ES-I3 (cell line): ENCODE results near the gene NRXN3.

ENCODE experiments used
- H3K36me3 ChIP-seq: 2 replicates; pipeline ENCODE4 v1.6.1; 2013; ENCODE audit warnings: mild to moderate bottlenecking, low read length, control low read depth, moderate library complexity; ENCODE audit not compliant: insufficient read depth
- H3K4me1 ChIP-seq: 2 replicates; pipeline ENCODE4 v1.6.1; 2013; ENCODE audit warnings: mild to moderate bottlenecking, control low read depth, low read length; ENCODE audit not compliant: insufficient read depth
- H3K9ac ChIP-seq: 2 replicates; pipeline ENCODE4 v1.6.1; 2013; ENCODE audit warnings: low read depth, mild to moderate bottlenecking, low read length, moderate library complexity
- H3K9me3 ChIP-seq: 2 replicates; pipeline ENCODE4 v1.6.1; 2013; ENCODE audit warnings: mild to moderate bottlenecking, low read length, moderate library complexity; ENCODE audit not compliant: control insufficient read depth, insufficient read depth

NRXN3 gene

GRCh38 chr14:79613625-79614024, 1443.5 kb downstream of the NRXN3 start:
- H3K36me3 ChIP-seq = no peaks in the 10 kb centered on the region
- no peaks in the 10 kb centered on the region for H3K9me3 ChIP-seq
- H3K9ac ChIP-seq = no peak overlapping the region
- no peaks in the 10 kb centered on the region for H3K4me1 ChIP-seq

- no peaks in the 10 kb centered on the region for H3K36me3 ChIP-seq
- H3K9ac ChIP-seq = no peak overlapping the region
- no peaks in the 10 kb centered on the region for H3K9me3 ChIP-seq
- H3K4me1 ChIP-seq = no peaks in the 10 kb centered on the region
These were observed 1444.3 kb downstream of the NRXN3 start for GRCh38 chr14:79614448-79614847.

GRCh38 chr14:79627058-79627457, 1456.9 kb downstream of the NRXN3 start:
- Histone ChIP-seq H3K36me3 (no peaks in the 10 kb centered on the region), H3K9me3 (no peaks in the 10 kb centered on the region), H3K9ac (no peak overlapping the region), H3K4me1 (no peaks in the 10 kb centered on the region)

- no peaks in the 10 kb centered on the region for H3K9me3 ChIP-seq
- H3K4me1 ChIP-seq = no peaks in the 10 kb centered on the region
- H3K9ac ChIP-seq = no peak overlapping the region
- H3K36me3 ChIP-seq = no peaks in the 10 kb centered on the region
These were observed 1459.5 kb downstream of the NRXN3 start for GRCh38 chr14:79629411-79630287.

- H3K36me3 ChIP-seq = no peaks in the 10 kb centered on the region
- H3K4me1 ChIP-seq = no peaks in the 10 kb centered on the region
- no peaks in the 10 kb centered on the region for H3K9me3 ChIP-seq
- H3K9ac ChIP-seq = no peak overlapping the region
These were observed 1460.3 kb downstream of the NRXN3 start for GRCh38 chr14:79630288-79630960.

- Histone ChIP-seq H3K36me3 (no peaks in the 10 kb centered on the region), H3K9me3 (no peaks in the 10 kb centered on the region), H3K9ac (no peak overlapping the region), H3K4me1 (no peaks in the 10 kb centered on the region)
These were observed 1461.1 kb downstream of the NRXN3 start for GRCh38 chr14:79631276-79631675.

GRCh38 chr14:79638672-79639266, 1468.6 kb downstream of the NRXN3 start:
- H3K9ac ChIP-seq = no peak overlapping the region
- H3K9me3 ChIP-seq = no peaks in the 10 kb centered on the region
- H3K36me3 ChIP-seq = no peaks in the 10 kb centered on the region
- no peaks in the 10 kb centered on the region for H3K4me1 ChIP-seq

- no peaks in the 10 kb centered on the region for H3K36me3 ChIP-seq
- H3K9ac ChIP-seq = no peak overlapping the region
- H3K9me3 ChIP-seq = no peaks in the 10 kb centered on the region
- H3K4me1 ChIP-seq = no peaks in the 10 kb centered on the region
These were observed 1469.4 kb downstream of the NRXN3 start for GRCh38 chr14:79639613-79640012.

GRCh38 chr14:79641371-79641770, 1471.2 kb downstream of the NRXN3 start:
- no peaks in the 10 kb centered on the region for H3K9me3 ChIP-seq
- no peak overlapping the region for H3K9ac ChIP-seq
- H3K36me3 ChIP-seq = no peaks in the 10 kb centered on the region
- H3K4me1 ChIP-seq = no peaks in the 10 kb centered on the region

GRCh38 chr14:79643132-79643531, 1473.0 kb downstream of the NRXN3 start:
- Histone ChIP-seq H3K9me3 (no peaks in the 10 kb centered on the region), H3K4me1 (no peaks in the 10 kb centered on the region), H3K36me3 (no peaks in the 10 kb centered on the region), H3K9ac (no peak overlapping the region)

- Histone ChIP-seq H3K4me1 (no peaks in the 10 kb centered on the region), H3K9me3 (no peaks in the 10 kb centered on the region), H3K36me3 (no peaks in the 10 kb centered on the region), H3K9ac (no peak overlapping the region)
These were observed 1475.7 kb downstream of the NRXN3 start for GRCh38 chr14:79645753-79646362.

- no peaks in the 10 kb centered on the region for H3K9me3 ChIP-seq
- no peak overlapping the region for H3K9ac ChIP-seq
- H3K4me1 ChIP-seq = no peaks in the 10 kb centered on the region
- H3K36me3 ChIP-seq = no peaks in the 10 kb centered on the region
These were observed 1479.7 kb downstream of the NRXN3 start for GRCh38 chr14:79649856-79650255.

- Histone ChIP-seq H3K9me3 (no peaks in the 10 kb centered on the region), H3K9ac (no peak overlapping the region), H3K4me1 (no peaks in the 10 kb centered on the region), H3K36me3 (no peaks in the 10 kb centered on the region)
These were observed 1482.5 kb downstream of the NRXN3 start for GRCh38 chr14:79652513-79653307.

- no peaks in the 10 kb centered on the region for H3K4me1 ChIP-seq
- H3K36me3 ChIP-seq = no peaks in the 10 kb centered on the region
- H3K9me3 ChIP-seq = no peaks in the 10 kb centered on the region
- H3K9ac ChIP-seq = no peak overlapping the region
These were observed 1485.9 kb downstream of the NRXN3 start for GRCh38 chr14:79656056-79656455.
